Lower leg skin (tissue), 3 donors: ENCODE measurements around the gene PIP5K1C.

ENCODE experiments used
- POLR2A ChIP-seq, 2 donors: fragments of 450-650 bp; IDR thresholded peaks; one replicate each; pipeline ENCODE4 v1.6.1; 2016 to 2017; ENCODE audit warnings: antibody characterized with exemption in 2 of 2, mild to moderate bottlenecking in 1 of 2, moderate library complexity in 1 of 2
- TF ChIP-seq, protein P1 (sequence below), 3 donors: fragments of 450-650 bp; IDR thresholded peaks; one replicate each; pipeline ENCODE4 v1.5.1; 2016; ENCODE audit warnings: antibody characterized with exemption in 3 of 3, mild to moderate bottlenecking in 3 of 3, moderate library complexity in 2 of 3

GRCh38 chr19:3745363-3746045 lies 45.2 kb upstream of the PIP5K1C start:
- no peak for TF ChIP-seq POLR2A (IDR thresholded peaks at IDR 0.05)
- TF ChIP-seq, protein P1, sequence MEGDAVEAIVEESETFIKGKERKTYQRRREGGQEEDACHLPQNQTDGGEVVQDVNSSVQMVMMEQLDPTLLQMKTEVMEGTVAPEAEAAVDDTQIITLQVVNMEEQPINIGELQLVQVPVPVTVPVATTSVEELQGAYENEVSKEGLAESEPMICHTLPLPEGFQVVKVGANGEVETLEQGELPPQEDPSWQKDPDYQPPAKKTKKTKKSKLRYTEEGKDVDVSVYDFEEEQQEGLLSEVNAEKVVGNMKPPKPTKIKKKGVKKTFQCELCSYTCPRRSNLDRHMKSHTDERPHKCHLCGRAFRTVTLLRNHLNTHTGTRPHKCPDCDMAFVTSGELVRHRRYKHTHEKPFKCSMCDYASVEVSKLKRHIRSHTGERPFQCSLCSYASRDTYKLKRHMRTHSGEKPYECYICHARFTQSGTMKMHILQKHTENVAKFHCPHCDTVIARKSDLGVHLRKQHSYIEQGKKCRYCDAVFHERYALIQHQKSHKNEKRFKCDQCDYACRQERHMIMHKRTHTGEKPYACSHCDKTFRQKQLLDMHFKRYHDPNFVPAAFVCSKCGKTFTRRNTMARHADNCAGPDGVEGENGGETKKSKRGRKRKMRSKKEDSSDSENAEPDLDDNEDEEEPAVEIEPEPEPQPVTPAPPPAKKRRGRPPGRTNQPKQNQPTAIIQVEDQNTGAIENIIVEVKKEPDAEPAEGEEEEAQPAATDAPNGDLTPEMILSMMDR (IDR thresholded peaks at IDR 0.05), result no peak
